ENCODE results near the gene MBP. TPM values are rescaled to one million over a fixed set of nuclear protein-coding genes. Genes with fewer than 3 reads are reported as not detected.

The MBP gene
- 0.54 TPM for polyA plus RNA-seq (2012; ENCODE audit: insufficient read length, low read depth)

DNA sequence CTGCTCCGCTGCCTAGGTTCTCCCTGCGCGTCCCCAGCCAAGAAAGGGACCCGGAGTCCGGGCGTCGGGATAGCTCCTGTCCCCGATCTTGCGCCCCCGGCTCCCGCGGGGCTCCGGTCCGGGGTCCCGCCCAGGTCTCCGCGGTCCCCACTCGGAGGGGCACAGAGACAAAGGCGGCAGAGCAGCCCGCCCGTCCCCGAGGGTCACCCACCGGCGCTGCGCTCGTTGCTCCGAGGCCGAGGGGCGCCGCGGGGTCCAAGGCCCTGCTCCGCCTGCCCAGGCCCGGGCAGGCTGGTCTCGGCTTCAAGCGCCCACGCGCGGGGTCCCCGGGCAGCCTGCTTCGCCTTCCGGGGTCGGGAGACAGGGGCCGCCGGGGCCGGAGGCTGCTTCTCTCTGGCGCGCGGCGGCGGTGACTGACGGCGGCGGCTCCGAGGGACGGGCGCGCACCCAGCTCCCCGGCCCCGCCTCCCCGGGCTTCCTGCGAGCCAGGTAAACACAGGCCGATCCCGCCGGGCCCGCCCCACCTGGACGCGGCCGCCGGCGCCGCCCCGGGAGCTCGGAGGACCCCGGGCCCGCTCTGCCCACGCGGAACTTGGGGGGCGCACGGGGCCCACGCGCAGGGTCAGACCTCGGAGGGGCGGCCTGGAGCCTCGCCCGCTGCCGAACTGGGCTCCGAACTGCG lies at the start of gene MBP:
MBP (minus strand) TSS at position 415 of the 682 bp plus-strand sequence. CDS start 27,522 bp downstream, outside the sequence.
- TF ChIP-seq SIN3A (IDR thresholded peaks at IDR 0.05; ENCODE audit: borderline replicate concordance, insufficient read depth, low read length) = no peak
- TF ChIP-seq, protein P1, sequence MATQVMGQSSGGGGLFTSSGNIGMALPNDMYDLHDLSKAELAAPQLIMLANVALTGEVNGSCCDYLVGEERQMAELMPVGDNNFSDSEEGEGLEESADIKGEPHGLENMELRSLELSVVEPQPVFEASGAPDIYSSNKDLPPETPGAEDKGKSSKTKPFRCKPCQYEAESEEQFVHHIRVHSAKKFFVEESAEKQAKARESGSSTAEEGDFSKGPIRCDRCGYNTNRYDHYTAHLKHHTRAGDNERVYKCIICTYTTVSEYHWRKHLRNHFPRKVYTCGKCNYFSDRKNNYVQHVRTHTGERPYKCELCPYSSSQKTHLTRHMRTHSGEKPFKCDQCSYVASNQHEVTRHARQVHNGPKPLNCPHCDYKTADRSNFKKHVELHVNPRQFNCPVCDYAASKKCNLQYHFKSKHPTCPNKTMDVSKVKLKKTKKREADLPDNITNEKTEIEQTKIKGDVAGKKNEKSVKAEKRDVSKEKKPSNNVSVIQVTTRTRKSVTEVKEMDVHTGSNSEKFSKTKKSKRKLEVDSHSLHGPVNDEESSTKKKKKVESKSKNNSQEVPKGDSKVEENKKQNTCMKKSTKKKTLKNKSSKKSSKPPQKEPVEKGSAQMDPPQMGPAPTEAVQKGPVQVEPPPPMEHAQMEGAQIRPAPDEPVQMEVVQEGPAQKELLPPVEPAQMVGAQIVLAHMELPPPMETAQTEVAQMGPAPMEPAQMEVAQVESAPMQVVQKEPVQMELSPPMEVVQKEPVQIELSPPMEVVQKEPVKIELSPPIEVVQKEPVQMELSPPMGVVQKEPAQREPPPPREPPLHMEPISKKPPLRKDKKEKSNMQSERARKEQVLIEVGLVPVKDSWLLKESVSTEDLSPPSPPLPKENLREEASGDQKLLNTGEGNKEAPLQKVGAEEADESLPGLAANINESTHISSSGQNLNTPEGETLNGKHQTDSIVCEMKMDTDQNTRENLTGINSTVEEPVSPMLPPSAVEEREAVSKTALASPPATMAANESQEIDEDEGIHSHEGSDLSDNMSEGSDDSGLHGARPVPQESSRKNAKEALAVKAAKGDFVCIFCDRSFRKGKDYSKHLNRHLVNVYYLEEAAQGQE (IDR thresholded peaks at IDR 0.05; ENCODE audit: insufficient read depth in 1 of 2, low read depth in 2 of 2, low read length in 2 of 2) = no peak
- TF ChIP-seq POLR2AphosphoS5 (IDR thresholded peaks at IDR 0.05; ENCODE audit: low read depth, low read length) = no peak
- TF ChIP-seq FOXP2 (optimal IDR thresholded peaks at IDR 0.05; ENCODE audit: borderline replicate concordance, extremely low read depth, extremely low read length, insufficient read depth) = no peak
- no peak for TF ChIP-seq TAF1 (IDR thresholded peaks at IDR 0.05; ENCODE audit: borderline replicate concordance, insufficient read depth, low read length)

DNA sequence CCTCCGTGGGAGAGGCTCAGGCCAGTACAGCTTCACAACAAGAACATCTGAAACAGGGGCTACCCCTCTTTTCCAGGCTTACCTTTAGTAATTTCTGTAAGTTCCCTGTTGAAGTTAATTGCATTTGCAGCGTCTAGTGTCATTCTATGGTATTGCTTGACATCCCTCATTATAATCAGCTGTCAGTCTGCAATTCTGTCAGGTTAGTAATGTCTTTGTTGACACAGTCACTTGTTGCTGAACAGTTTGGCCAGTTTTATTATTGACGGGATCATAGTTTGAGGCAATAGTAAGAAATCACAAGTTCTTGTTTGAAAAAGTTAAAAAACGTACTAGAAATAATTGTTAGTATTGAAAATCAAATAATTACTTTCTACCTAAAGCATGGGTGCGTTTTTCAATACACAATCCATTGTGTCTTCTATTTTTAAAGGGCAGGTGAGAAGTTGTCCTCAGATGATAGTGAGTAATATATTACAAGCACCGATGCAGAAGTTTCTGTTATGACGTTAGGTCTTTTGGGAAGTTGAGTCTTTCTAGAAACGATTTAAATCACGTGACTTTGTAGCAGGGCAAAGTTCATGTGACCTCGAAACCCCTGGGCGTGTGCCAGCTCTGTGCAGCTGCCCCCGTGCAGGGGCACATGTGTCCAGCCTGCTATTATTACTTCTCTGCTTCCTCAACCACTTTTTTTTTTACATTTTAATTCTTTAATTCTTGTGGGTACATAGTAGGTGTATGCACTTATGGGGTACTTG lies 49.5 kb upstream of the MBP start:
- TF ChIP-seq TAF1 (IDR thresholded peaks at IDR 0.05; ENCODE audit: borderline replicate concordance, insufficient read depth, low read length) (no peak), FOXP2 (optimal IDR thresholded peaks at IDR 0.05; ENCODE audit: borderline replicate concordance, extremely low read depth, extremely low read length, insufficient read depth) (no peak), POLR2AphosphoS5 (IDR thresholded peaks at IDR 0.05; ENCODE audit: low read depth, low read length) (no peak), SIN3A (IDR thresholded peaks at IDR 0.05; ENCODE audit: borderline replicate concordance, insufficient read depth, low read length) (no peak)
- TF ChIP-seq, protein P1 (IDR thresholded peaks at IDR 0.05; ENCODE audit: insufficient read depth in 1 of 2, low read depth in 2 of 2, low read length in 2 of 2) = no peak

DNA sequence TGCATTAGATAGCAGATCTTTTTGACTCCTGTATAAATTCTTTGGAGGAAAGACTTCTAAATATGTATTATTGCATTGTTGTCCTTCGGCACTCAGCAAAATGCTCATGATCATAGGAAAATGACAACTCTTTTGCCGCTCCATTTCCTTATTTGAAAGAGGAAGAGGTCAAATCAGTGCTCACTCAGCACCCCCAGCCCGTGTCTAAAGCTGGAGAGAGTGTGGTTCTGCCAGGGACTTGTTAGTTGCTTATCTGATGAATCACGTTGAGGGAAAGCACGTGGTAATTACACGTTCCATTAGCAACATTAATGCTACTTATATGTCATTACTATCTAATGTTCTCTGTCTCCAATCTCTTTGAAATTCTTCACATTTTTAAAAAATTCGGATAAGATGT lies 46.0 kb upstream of the MBP start:
- no peak for TF ChIP-seq POLR2AphosphoS5 (IDR thresholded peaks at IDR 0.05; ENCODE audit: low read depth, low read length)
- TF ChIP-seq SIN3A (IDR thresholded peaks at IDR 0.05; ENCODE audit: borderline replicate concordance, insufficient read depth, low read length) = no peak
- TF ChIP-seq, protein P1 (IDR thresholded peaks at IDR 0.05; ENCODE audit: insufficient read depth in 1 of 2, low read depth in 2 of 2, low read length in 2 of 2) = no peak
- no peak for TF ChIP-seq FOXP2 (optimal IDR thresholded peaks at IDR 0.05; ENCODE audit: borderline replicate concordance, extremely low read depth, extremely low read length, insufficient read depth)
- no peak for TF ChIP-seq TAF1 (IDR thresholded peaks at IDR 0.05; ENCODE audit: borderline replicate concordance, insufficient read depth, low read length)

DNA sequence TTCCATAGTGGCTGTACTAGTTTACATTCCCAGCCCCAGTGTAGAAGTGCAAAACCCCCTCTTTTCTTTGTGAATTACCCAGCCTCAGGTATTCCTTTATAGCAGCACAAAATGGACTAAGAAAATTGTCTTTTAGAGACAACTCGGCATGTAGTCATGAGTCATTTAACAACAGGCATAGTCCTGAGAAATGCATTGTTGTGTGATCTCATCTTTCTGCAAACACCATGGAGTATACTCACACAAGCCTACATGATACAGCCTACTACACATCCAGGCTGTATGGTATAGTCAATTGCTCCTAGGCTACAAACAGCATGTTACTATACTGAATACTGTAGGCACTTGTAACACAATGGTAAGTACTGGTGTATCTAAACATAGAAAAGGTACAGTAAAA lies 44.4 kb upstream of the MBP start:
- no peak for TF ChIP-seq FOXP2 (optimal IDR thresholded peaks at IDR 0.05; ENCODE audit: borderline replicate concordance, extremely low read depth, extremely low read length, insufficient read depth)
- TF ChIP-seq, protein P1 (IDR thresholded peaks at IDR 0.05; ENCODE audit: insufficient read depth in 1 of 2, low read depth in 2 of 2, low read length in 2 of 2) = no peak
- TF ChIP-seq TAF1 (IDR thresholded peaks at IDR 0.05; ENCODE audit: borderline replicate concordance, insufficient read depth, low read length) = no peak
- no peak for TF ChIP-seq POLR2AphosphoS5 (IDR thresholded peaks at IDR 0.05; ENCODE audit: low read depth, low read length)
- no peak for TF ChIP-seq SIN3A (IDR thresholded peaks at IDR 0.05; ENCODE audit: borderline replicate concordance, insufficient read depth, low read length)

All from PFSK-1 (cell line).